DOHH2 (cell line): ENCODE data around the gene CAMKMT.

Experiments
- EZH2phosphoT487 ChIP-seq: fragments of 200-600 bp; sonication (generic); IDR thresholded peaks from 2 replicates; pipeline ENCODE4 v1.6.1; 2017; ENCODE audit warnings: borderline replicate concordance, mild to moderate bottlenecking, antibody characterized with exemption, low read length, moderate library complexity, mixed read lengths
- TF ChIP-seq, protein P1 (sequence below): fragments of 200-600 bp; sonication (generic); IDR thresholded peaks from one replicate; pipeline ENCODE4 v1.5.1; 2014; ENCODE audit warnings: antibody characterized with exemption, mild to moderate bottlenecking, low read depth, low read length; ENCODE audit not compliant: poor library complexity, severe bottlenecking

DNA sequence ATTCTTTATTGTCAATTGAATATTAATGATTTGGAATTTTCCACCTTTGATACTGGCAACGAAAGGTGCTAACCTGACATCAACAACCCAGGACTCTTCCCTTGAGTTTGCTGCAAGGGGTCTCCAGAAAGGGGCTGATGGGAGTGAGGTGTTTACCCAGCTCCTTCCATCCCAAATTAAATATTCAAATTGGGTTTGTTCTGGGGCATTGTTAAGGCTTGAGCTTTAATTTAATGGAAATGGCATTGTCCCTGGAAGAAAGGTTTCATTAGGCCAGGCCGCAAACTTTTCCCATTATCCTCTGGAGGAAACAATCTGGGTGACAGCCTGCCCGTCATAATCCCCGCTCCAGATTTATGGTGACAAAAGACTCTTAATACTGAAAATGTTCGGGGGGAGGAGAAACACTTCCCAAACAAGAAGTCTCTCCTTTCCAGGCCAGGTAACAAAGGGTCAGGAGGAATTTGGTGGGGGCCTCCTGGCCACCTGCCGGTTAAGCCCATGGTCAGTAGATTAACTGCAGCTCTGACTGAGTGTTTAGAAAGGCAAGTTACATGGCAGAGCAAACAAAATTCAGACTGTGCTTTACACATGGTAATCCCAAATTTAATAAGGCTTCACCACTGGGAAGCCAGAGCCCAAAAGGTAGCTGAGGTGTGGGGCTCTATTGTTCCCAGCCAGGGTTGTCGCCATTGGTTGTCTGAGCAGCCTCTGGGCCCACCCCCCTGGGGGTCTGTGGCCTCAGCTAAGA, 428.4 kb downstream of the CAMKMT start:
- TF ChIP-seq, protein P1, sequence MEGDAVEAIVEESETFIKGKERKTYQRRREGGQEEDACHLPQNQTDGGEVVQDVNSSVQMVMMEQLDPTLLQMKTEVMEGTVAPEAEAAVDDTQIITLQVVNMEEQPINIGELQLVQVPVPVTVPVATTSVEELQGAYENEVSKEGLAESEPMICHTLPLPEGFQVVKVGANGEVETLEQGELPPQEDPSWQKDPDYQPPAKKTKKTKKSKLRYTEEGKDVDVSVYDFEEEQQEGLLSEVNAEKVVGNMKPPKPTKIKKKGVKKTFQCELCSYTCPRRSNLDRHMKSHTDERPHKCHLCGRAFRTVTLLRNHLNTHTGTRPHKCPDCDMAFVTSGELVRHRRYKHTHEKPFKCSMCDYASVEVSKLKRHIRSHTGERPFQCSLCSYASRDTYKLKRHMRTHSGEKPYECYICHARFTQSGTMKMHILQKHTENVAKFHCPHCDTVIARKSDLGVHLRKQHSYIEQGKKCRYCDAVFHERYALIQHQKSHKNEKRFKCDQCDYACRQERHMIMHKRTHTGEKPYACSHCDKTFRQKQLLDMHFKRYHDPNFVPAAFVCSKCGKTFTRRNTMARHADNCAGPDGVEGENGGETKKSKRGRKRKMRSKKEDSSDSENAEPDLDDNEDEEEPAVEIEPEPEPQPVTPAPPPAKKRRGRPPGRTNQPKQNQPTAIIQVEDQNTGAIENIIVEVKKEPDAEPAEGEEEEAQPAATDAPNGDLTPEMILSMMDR = no peak
- no peak for TF ChIP-seq EZH2phosphoT487
